ENCODE results near the gene PAX5.

PAX5 gene

GRCh38 chr9:36854034-36854433 lies 180.0 kb downstream of the PAX5 start:
- no peak for DNase-seq

- DNase-seq: no peak
Observed at GRCh38 chr9:36853233-36853632, 180.8 kb downstream of the PAX5 start.

GRCh38 chr9:36849943-36850342 lies 184.1 kb downstream of the PAX5 start:
- no peak for DNase-seq

- DNase-seq: no peak
Observed at GRCh38 chr9:36848946-36849345, 185.1 kb downstream of the PAX5 start.

DNA sequence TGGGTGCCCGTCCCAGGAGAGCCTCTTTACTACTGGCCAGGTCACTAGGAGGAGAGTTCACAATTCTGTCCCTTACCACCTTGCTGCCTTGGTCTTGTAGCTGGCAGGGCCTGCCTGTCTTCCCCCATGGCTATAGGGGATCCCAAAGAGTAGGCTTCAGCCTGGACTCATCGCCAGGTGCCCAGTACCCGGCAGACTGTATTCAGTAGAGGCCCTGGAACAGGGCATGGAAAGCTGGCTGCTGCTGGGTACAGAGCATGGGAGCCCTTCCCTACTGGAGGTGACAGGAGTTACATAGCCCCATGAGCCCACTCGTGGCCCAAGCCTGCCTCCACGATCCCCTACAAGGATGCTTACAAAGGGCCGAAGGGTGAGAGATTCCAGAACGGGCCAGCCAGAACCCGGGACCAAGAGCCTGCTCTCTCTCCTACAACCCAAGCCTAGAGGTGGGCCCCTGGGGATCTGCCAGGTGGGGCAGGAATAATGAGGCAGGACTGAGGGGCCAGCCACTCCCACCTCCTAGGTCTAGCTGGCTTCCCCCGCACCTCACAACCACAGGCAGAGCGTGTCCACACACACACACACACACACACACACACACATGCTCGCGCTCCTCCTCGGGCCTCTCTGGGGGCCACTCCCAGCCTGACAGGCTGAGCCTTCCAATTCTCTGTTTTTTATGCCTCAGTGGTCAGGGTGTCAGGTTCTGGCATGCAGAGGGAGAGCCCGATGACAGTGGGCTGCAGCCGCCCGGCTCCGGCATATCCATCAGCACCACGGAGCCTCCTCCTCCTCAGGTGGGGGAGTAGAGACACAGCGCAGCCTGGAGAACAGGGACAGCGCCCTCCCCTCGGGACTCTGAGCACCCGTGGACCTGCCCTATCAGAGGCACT lies 186.0 kb downstream of the PAX5 start:
- no peak for DNase-seq

DNA sequence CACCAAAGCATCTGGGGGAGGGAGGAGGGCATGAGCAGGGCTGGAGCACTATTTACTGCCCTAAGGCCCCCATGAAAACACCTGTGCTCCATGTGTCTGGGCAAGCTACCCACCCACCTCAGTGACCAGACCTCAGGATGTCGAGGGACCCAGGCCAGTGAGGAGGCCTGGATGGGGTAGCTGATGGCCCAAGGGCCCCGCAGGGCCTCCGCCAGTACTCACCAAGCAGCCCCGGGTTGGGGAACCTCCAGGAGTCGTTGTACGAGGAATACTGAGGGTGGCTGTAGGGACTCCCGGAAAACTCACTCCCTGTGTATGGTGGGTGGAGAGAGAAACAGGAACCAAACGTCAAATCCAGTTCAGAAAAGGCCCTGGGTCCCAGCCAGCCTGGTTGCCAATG lies 187.4 kb downstream of the PAX5 start:
- DNase-seq: no peak

- DNase-seq: no peak
Observed at GRCh38 chr9:36845844-36846243, 188.2 kb downstream of the PAX5 start.

GRCh38 chr9:36844961-36845360 lies 189.1 kb downstream of the PAX5 start:
- DNase-seq: no peak

DNA sequence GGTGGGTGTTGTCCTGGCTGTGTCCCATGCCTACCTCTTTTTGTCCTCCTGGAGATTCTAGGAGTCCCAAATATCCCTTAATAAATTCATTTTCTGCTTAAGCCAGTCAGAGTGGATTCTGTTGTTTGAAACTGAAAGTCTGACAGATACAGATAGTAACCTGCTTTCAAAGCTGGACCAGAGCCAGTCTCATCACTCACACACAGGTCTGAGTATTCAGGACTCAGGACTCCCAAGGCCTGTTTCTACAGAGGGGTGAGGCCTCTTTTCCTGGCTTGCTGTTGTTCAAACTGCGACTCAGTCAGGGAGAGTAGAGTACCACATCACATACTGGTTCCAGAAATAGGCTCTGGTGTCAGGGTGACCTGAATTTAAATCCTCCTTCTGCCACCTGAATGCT lies 190.1 kb downstream of the PAX5 start:
- no peak for DNase-seq

GRCh38 chr9:36842560-36843530 lies 191.2 kb downstream of the PAX5 start:
- DNase-seq: no peak

- no peak for DNase-seq
Observed at GRCh38 chr9:36840898-36841536, 193.1 kb downstream of the PAX5 start.

DNA sequence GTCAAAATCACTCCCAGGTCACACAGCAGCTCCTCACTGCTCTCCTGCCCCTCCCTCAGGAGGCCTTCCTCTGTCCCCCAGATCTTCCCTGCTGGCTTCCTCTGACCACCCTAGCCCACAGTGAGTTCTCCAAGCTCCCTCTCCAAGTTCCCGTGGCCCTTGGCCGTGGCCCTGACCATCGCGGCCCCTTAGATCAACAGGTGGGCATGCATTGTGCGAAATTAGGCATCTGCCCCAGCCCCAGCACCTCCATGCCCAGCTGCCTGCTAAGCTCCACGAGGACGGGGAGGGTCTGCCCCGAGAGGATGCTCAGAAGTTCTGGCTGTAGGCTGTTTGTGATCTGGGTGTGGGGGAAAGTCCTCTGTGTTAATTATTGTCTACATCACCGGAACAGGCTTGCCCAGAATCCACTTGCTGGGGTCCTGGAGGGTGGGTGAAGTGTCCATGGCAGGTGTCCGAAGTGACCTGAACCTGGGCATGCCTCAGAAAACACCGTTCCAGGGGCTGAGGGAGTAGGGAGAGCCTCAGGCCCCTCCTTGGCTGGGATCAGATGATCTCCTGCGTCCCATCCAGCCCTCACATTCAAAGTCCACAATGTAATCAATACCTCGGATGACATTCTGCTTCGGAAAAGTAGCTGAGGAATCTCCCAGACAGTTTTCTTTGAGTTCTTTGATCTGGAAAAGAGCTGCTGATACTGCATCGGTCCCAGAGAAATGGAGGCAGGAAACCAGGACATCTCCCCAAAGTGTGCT lies 194.8 kb downstream of the PAX5 start:
- DNase-seq: no peak

- DNase-seq: no peak
Observed at GRCh38 chr9:36837431-36838405, 196.3 kb downstream of the PAX5 start.

DNA sequence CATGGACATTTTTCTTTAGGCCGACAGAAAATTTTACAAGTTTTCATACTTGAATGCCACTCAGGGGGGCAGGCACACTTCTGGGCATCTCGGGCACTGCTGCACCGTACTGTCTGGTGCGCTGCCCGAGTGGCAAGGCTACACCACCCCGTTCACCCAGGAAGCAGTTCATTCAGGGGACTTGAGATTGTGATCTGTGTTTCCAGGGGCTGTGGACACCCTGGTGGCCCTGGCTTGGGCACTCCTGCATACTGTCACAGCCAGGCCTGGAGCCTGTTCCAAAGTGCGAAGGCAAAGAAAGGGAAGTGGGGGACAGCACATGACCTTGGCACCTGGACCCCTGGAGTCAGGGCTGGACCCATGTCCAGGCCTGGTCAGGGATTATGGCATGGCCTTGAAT lies 197.6 kb downstream of the PAX5 start:
- no peak for DNase-seq

- no peak for DNase-seq
Observed at GRCh38 chr9:36835271-36835996, 198.6 kb downstream of the PAX5 start.

- no peak for DNase-seq
Observed at GRCh38 chr9:36834736-36835135, 199.3 kb downstream of the PAX5 start.

GRCh38 chr9:36833954-36834353 lies 200.1 kb downstream of the PAX5 start:
- DNase-seq: no peak

GRCh38 chr9:36832164-36832795 lies 201.8 kb downstream of the PAX5 start:
- DNase-seq: peak in 1 of 14 donors; percentile 3

- DNase-seq: no peak
Observed at GRCh38 chr9:36831381-36832161, 202.5 kb downstream of the PAX5 start.

Measured in C1 segment of cervical spinal cord (tissue), 14 donors.